ENCODE measurements around the gene MAPK14. TPM values are rescaled to one million over a fixed set of nuclear protein-coding genes. Genes with fewer than 3 reads are reported as not detected.

MAPK14 gene
- total and polyA plus RNA-seq, 2 donors (not counting 1 experiment from before 2014, with no cell fraction given) = 55.9 to 57.8 TPM

DNA sequence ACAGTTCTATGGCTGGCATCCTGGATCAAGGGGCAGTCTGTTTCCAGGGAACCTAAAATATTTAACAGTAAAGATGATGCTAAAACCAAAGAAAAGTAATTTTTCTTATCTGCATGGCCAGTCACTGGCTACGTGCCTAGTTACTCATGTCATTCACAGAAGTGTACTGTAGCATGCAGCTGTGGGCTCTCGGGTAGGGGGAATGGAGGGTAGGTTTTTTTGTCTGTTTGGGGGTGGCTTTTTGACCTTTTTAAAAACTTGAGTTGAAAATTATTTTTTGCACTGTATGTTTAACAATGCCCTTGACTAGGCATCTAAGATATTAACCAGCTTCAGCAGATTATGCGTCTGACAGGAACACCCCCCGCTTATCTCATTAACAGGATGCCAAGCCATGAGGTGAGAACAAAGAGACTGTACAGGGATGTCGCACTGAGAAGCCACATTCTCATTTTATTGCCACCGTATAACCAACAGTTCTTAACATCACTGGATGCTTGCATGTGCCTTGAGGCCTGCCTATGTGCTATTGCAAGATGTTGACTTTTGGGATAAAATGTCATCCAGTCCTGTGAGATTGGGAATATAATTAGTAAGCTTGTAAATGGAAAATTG lies 72.4 kb downstream of the MAPK14 start:
- H3K4me3 ChIP-seq (replicated peaks in 1 of 4; ENCODE audit: control extremely low read depth in 1 of 4, insufficient read depth in 1 of 4, low read depth in 3 of 4, low read length in 4 of 4) = no peak overlapping the region
- H3K9ac ChIP-seq (ENCODE audit: insufficient read depth, low read length) = no peak overlapping the region
- no peaks in the 10 kb centered on the region for H3K4me1 ChIP-seq (ENCODE audit: control insufficient read depth, extremely low read depth, insufficient read depth, low read length)
- H4K20me1 ChIP-seq (ENCODE audit: control insufficient read depth, extremely low read depth, insufficient read depth, low read length) = no peaks in the 10 kb centered on the region
- H3K36me3 ChIP-seq (ENCODE audit: control insufficient read depth, insufficient read depth, low read length) = peaks cover 3% of the 10 kb centered on the region
- no peak overlapping the region for H3K4me2 ChIP-seq (ENCODE audit: extremely low read depth, insufficient read depth, low read length)
- TF ChIP-seq EZH2 (IDR thresholded peaks at IDR 0.05; ENCODE audit: low read length, missing control alignments) = no peak
- TF ChIP-seq, protein P1, sequence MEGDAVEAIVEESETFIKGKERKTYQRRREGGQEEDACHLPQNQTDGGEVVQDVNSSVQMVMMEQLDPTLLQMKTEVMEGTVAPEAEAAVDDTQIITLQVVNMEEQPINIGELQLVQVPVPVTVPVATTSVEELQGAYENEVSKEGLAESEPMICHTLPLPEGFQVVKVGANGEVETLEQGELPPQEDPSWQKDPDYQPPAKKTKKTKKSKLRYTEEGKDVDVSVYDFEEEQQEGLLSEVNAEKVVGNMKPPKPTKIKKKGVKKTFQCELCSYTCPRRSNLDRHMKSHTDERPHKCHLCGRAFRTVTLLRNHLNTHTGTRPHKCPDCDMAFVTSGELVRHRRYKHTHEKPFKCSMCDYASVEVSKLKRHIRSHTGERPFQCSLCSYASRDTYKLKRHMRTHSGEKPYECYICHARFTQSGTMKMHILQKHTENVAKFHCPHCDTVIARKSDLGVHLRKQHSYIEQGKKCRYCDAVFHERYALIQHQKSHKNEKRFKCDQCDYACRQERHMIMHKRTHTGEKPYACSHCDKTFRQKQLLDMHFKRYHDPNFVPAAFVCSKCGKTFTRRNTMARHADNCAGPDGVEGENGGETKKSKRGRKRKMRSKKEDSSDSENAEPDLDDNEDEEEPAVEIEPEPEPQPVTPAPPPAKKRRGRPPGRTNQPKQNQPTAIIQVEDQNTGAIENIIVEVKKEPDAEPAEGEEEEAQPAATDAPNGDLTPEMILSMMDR (conservative IDR thresholded peaks at IDR 0.05 in 1 of 2, IDR thresholded peaks at IDR 0.05 in 1 of 2; ENCODE audit: low read depth in 1 of 2, low read length in 2 of 2) = no peak
- H3K9me3 ChIP-seq (ENCODE audit: control insufficient read depth, insufficient read depth, low read depth, low read length) = no peaks in the 10 kb centered on the region
- H2AFZ ChIP-seq (ENCODE audit: low read length) = no peak overlapping the region
- no peak overlapping the region for H3K27ac ChIP-seq (ENCODE audit: insufficient read depth, low read length)
- DNase-seq (ENCODE audit: low read depth in 2 of 2) = peak in 1 of 2 donors; percentile 17
- no peaks in the 10 kb centered on the region for H3K79me2 ChIP-seq (ENCODE audit: control insufficient read depth, insufficient read depth, low read length)
- no peaks in the 10 kb centered on the region for H3K27me3 ChIP-seq (ENCODE audit: control insufficient read depth, insufficient read depth, low read length)

DNA sequence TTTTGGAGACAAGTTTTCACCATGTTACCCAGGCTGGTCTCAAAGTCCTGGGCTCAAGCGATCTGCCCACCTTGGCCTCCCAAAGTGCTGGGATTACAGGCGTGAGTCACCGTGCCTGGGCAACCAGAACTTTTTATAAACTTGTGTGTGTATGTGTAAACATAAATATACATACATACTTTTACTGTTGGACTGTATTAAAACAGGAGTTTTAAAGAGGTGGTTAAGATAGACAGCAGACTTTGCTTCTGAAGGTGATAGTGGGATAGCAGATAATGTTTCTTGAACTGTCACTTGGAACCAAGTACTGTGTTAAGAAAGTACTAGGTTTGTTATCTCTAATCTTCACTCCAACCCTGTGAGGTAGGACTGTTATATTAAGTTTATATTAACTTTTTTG lies 74.1 kb downstream of the MAPK14 start:
- Histone ChIP-seq H3K4me3 (replicated peaks in 1 of 4; ENCODE audit: control extremely low read depth in 1 of 4, insufficient read depth in 1 of 4, low read depth in 3 of 4, low read length in 4 of 4) (no peak overlapping the region), H3K9me3 (ENCODE audit: control insufficient read depth, insufficient read depth, low read depth, low read length) (no peaks in the 10 kb centered on the region), H3K4me1 (ENCODE audit: control insufficient read depth, extremely low read depth, insufficient read depth, low read length) (no peaks in the 10 kb centered on the region), H3K27ac (ENCODE audit: insufficient read depth, low read length) (no peak overlapping the region), H3K79me2 (ENCODE audit: control insufficient read depth, insufficient read depth, low read length) (no peaks in the 10 kb centered on the region), H3K27me3 (ENCODE audit: control insufficient read depth, insufficient read depth, low read length) (no peaks in the 10 kb centered on the region), H2AFZ (ENCODE audit: low read length) (no peak overlapping the region), H3K9ac (ENCODE audit: insufficient read depth, low read length) (no peak overlapping the region), H3K36me3 (ENCODE audit: control insufficient read depth, insufficient read depth, low read length) (peaks cover 3% of the 10 kb centered on the region), H3K4me2 (ENCODE audit: extremely low read depth, insufficient read depth, low read length) (no peak overlapping the region), H4K20me1 (ENCODE audit: control insufficient read depth, extremely low read depth, insufficient read depth, low read length) (no peaks in the 10 kb centered on the region)
- TF ChIP-seq, protein P1 (conservative IDR thresholded peaks at IDR 0.05 in 1 of 2, IDR thresholded peaks at IDR 0.05 in 1 of 2; ENCODE audit: low read depth in 1 of 2, low read length in 2 of 2) = no peak
- TF ChIP-seq EZH2 (IDR thresholded peaks at IDR 0.05; ENCODE audit: low read length, missing control alignments) = no peak
- no peak for DNase-seq (ENCODE audit: low read depth in 2 of 2)

DNA sequence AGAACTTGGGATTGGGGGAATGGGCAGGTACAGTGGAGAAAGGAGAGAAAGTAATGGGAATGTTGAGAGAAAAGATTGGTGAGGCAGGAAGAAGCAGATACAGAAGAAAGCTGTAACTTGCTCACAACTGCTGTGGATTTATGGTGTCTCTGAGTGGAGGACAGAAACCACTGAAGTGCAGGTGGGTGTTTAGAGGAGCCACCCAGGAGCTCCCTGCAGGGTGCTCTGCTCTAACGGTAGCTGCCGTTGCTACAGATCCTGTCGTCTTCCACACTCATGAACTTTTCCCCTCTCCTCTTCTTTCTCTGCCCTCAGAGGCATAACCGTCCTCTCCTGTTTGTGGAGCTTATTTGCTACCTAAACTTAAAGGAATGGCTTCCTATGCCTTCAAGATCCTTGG lies 75.2 kb downstream of the MAPK14 start:
- TF ChIP-seq, protein P1 (conservative IDR thresholded peaks at IDR 0.05 in 1 of 2, IDR thresholded peaks at IDR 0.05 in 1 of 2; ENCODE audit: low read depth in 1 of 2, low read length in 2 of 2) = no peak
- no peak for TF ChIP-seq EZH2 (IDR thresholded peaks at IDR 0.05; ENCODE audit: low read length, missing control alignments)
- H3K36me3 ChIP-seq (ENCODE audit: control insufficient read depth, insufficient read depth, low read length) = peaks cover 3% of the 10 kb centered on the region
- no peak overlapping the region for H3K9ac ChIP-seq (ENCODE audit: insufficient read depth, low read length)

More for the DNA sequence above, 75.2 kb downstream of the MAPK14 start:
- Histone ChIP-seq H3K9me3 (ENCODE audit: control insufficient read depth, insufficient read depth, low read depth, low read length) (no peaks in the 10 kb centered on the region), H3K27ac (ENCODE audit: insufficient read depth, low read length) (no peak overlapping the region), H3K79me2 (ENCODE audit: control insufficient read depth, insufficient read depth, low read length) (no peaks in the 10 kb centered on the region), H3K27me3 (ENCODE audit: control insufficient read depth, insufficient read depth, low read length) (no peaks in the 10 kb centered on the region), H3K4me3 (replicated peaks in 1 of 4; ENCODE audit: control extremely low read depth in 1 of 4, insufficient read depth in 1 of 4, low read depth in 3 of 4, low read length in 4 of 4) (no peak overlapping the region), H3K4me2 (ENCODE audit: extremely low read depth, insufficient read depth, low read length) (no peak overlapping the region), H2AFZ (ENCODE audit: low read length) (no peak overlapping the region), H3K4me1 (ENCODE audit: control insufficient read depth, extremely low read depth, insufficient read depth, low read length) (no peaks in the 10 kb centered on the region), H4K20me1 (ENCODE audit: control insufficient read depth, extremely low read depth, insufficient read depth, low read length) (no peaks in the 10 kb centered on the region)
- no peak for DNase-seq (ENCODE audit: low read depth in 2 of 2)

Measured in fibroblast of lung (primary cell).